ENCODE measurements around the gene SMG1. TPM values are rescaled to one million over a fixed set of nuclear protein-coding genes. Genes with fewer than 3 reads are reported as not detected.

The SMG1 gene
- total and polyA plus RNA-seq, 10 of the 15 experiments (the other 5 are each of a cell fraction or from before 2014, with no cell fraction given) = 3.9 to 66.7 (median 37.0) TPM

- in situ Hi-C loops (cut with MboI) = no loop called here
- ATAC-seq = no peak
- BruUV-seq (replicated peaks) = no TSS peak
These were observed 94.2 kb downstream of the SMG1 start for GRCh38 chr16:18832006-18832405.

More at GRCh38 chr16:18832006-18832405, 94.2 kb downstream of the SMG1 start:
- H3K79me2 ChIP-seq (ENCODE audit: control insufficient read depth, insufficient read depth, low read length) = no peaks in the 10 kb centered on the region
- no peak overlapping the region for H3K4me3 ChIP-seq
- H3K27ac ChIP-seq (ENCODE audit: control insufficient read depth, insufficient read depth) = no peak overlapping the region
- no peak overlapping the region for H3K9ac ChIP-seq (ENCODE audit: control insufficient read depth, insufficient read depth, low read length)
- H4K20me1 ChIP-seq (ENCODE audit: control insufficient read depth, insufficient read depth) = no peaks in the 10 kb centered on the region
- H2AFZ ChIP-seq (ENCODE audit: control insufficient read depth, low read depth, low read length) = no peak overlapping the region
- DNase-seq (ENCODE audit: low read depth, low spot score) = no peak
- H3K9me3 ChIP-seq (replicated peaks; ENCODE audit: control insufficient read depth, insufficient read depth, low read length) = no peaks in the 10 kb centered on the region
- H3K4me1 ChIP-seq (ENCODE audit: control insufficient read depth, insufficient read depth, low read length) = no peaks in the 10 kb centered on the region
- no peak for TF ChIP-seq ATF2 (IDR thresholded peaks at IDR 0.05; ENCODE audit: low read length)
- no peak for TF ChIP-seq SPI1 (IDR thresholded peaks at IDR 0.05; ENCODE audit: borderline replicate concordance, insufficient read depth, low read depth, low read length)
- TF ChIP-seq ZBTB33 (IDR thresholded peaks at IDR 0.05) = no peak
- no peak for TF ChIP-seq STAT1 (conservative IDR thresholded peaks at IDR 0.05)
- TF ChIP-seq SUZ12 (IDR thresholded peaks at IDR 0.05; ENCODE audit: unreplicated experiment) = no peak
- intact Hi-C loops (cut with micrococcal nuclease; ENCODE audit: unreplicated experiment) = no loop called here
- CTCF ChIA-PET = interaction anchor here (0.8 to 1.7 kb wide), 2 partner anchors 15 to 30 kb away, joined by 3 to 5 read pairs; partner anchors contain the start of gene ARL6IP1
- SMC1A ChIA-PET (ENCODE audit: uncharacterized antibody, unreplicated experiment) = interaction anchor here (1.9 kb wide), 1 partner anchor 12 kb away, joined by 7 read pairs; no protein-coding TSS in a partner anchor
- H3K36me3 ChIP-seq (ENCODE audit: control insufficient read depth in 2 of 2, insufficient read depth in 2 of 2, low read length in 1 of 2) = peaks cover 20 to 35% of the 10 kb centered on the region in 2 experiments
- FAIRE-seq = no peak
- H3K27me3 ChIP-seq (replicated peaks in 1 of 2; ENCODE audit: control insufficient read depth in 2 of 2, insufficient read depth in 2 of 2, low read length in 1 of 2) = no peaks in the 10 kb centered on the region
- RAD21 ChIA-PET (ENCODE audit: unreplicated experiment) = interaction anchor here (1.4 kb wide), 1 partner anchor 28 kb away, joined by 4 read pairs; no protein-coding TSS in a partner anchor
- 97% methylated on average over 2 of the region's 2 CpGs for WGBS (ENCODE audit: insufficient coverage, insufficient replicate concordance, low lambda C conversion rate, missing lambda C conversion rate)
- no peak overlapping the region for H3K4me2 ChIP-seq (ENCODE audit: control insufficient read depth, insufficient read depth)
- POLR2A ChIA-PET = no interaction called here

Measured in GM12878 (cell line).